Measurements from ENCODE around the gene MYO3B.
A peak's percentile ranks its signal among the peaks of the same experiment; 100 is the strongest.

The MYO3B gene

GRCh38 chr2:170498619-170499018 is 320.7 kb downstream of the MYO3B start:
- Histone ChIP-seq H3K4me3 (ENCODE audit: low read length) (no peak overlapping the region), H3K27me3 (replicated peaks; ENCODE audit: control insufficient read depth, insufficient read depth, low read length) (no peaks in the 10 kb centered on the region), H3K36me3 (ENCODE audit: control insufficient read depth, insufficient read depth, low read length, severe bottlenecking) (no peaks in the 10 kb centered on the region), H3K9me3 (ENCODE audit: control insufficient read depth, low read length) (no peaks in the 10 kb centered on the region), H3K9ac (ENCODE audit: low read length) (no peak overlapping the region), H3K4me1 (ENCODE audit: control insufficient read depth, insufficient read depth, low read length) (peaks cover 19% of the 10 kb centered on the region)
- DNase-seq (ENCODE audit: low read depth): no peak

GRCh38 chr2:170500104-170500503 is 322.2 kb downstream of the MYO3B start:
- Histone ChIP-seq H3K27me3 (replicated peaks; ENCODE audit: control insufficient read depth, insufficient read depth, low read length) (no peaks in the 10 kb centered on the region), H3K36me3 (ENCODE audit: control insufficient read depth, insufficient read depth, low read length, severe bottlenecking) (no peaks in the 10 kb centered on the region), H3K4me3 (ENCODE audit: low read length) (no peak overlapping the region), H3K9ac (ENCODE audit: low read length) (no peak overlapping the region), H3K9me3 (ENCODE audit: control insufficient read depth, low read length) (no peaks in the 10 kb centered on the region), H3K4me1 (ENCODE audit: control insufficient read depth, insufficient read depth, low read length) (peaks cover 19% of the 10 kb centered on the region)
- DNase-seq (ENCODE audit: low read depth): no peak

- no peak overlapping the region for H3K4me3 ChIP-seq (ENCODE audit: low read length)
- H3K27me3 ChIP-seq (replicated peaks; ENCODE audit: control insufficient read depth, insufficient read depth, low read length): no peaks in the 10 kb centered on the region
- no peaks in the 10 kb centered on the region for H3K9me3 ChIP-seq (ENCODE audit: control insufficient read depth, low read length)
- DNase-seq (ENCODE audit: low read depth): peak; percentile 15
- peaks cover 20% of the 10 kb centered on the region for H3K4me1 ChIP-seq (ENCODE audit: control insufficient read depth, insufficient read depth, low read length)
- no peak overlapping the region for H3K9ac ChIP-seq (ENCODE audit: low read length)
- no peaks in the 10 kb centered on the region for H3K36me3 ChIP-seq (ENCODE audit: control insufficient read depth, insufficient read depth, low read length, severe bottlenecking)
These were observed 322.8 kb downstream of the MYO3B start for GRCh38 chr2:170500770-170501169.

- Histone ChIP-seq H3K9ac (ENCODE audit: low read length) (no peak overlapping the region), H3K36me3 (ENCODE audit: control insufficient read depth, insufficient read depth, low read length, severe bottlenecking) (no peaks in the 10 kb centered on the region), H3K9me3 (ENCODE audit: control insufficient read depth, low read length) (no peaks in the 10 kb centered on the region), H3K4me3 (ENCODE audit: low read length) (no peak overlapping the region), H3K4me1 (ENCODE audit: control insufficient read depth, insufficient read depth, low read length) (peaks cover 27% of the 10 kb centered on the region), H3K27me3 (replicated peaks; ENCODE audit: control insufficient read depth, insufficient read depth, low read length) (no peaks in the 10 kb centered on the region)
- DNase-seq (ENCODE audit: low read depth): no peak
These were observed 323.6 kb downstream of the MYO3B start for GRCh38 chr2:170501421-170502043.

GRCh38 chr2:170502361-170503130 is 324.6 kb downstream of the MYO3B start:
- DNase-seq (ENCODE audit: low read depth): no peak

GRCh38 chr2:170503563-170503962 is 325.6 kb downstream of the MYO3B start:
- no peaks in the 10 kb centered on the region for H3K9me3 ChIP-seq (ENCODE audit: control insufficient read depth, low read length)
- no peaks in the 10 kb centered on the region for H3K27me3 ChIP-seq (replicated peaks; ENCODE audit: control insufficient read depth, insufficient read depth, low read length)
- H3K4me1 ChIP-seq (ENCODE audit: control insufficient read depth, insufficient read depth, low read length): peaks cover 32% of the 10 kb centered on the region
- no peaks in the 10 kb centered on the region for H3K36me3 ChIP-seq (ENCODE audit: control insufficient read depth, insufficient read depth, low read length, severe bottlenecking)
- no peak for DNase-seq (ENCODE audit: low read depth)
- H3K4me3 ChIP-seq (ENCODE audit: low read length): no peak overlapping the region
- no peak overlapping the region for H3K9ac ChIP-seq (ENCODE audit: low read length)

More at GRCh38 chr2:170502361-170503130, 324.6 kb downstream of the MYO3B start:
- peaks cover 27% of the 10 kb centered on the region for H3K4me1 ChIP-seq (ENCODE audit: control insufficient read depth, insufficient read depth, low read length)
- no peaks in the 10 kb centered on the region for H3K27me3 ChIP-seq (replicated peaks; ENCODE audit: control insufficient read depth, insufficient read depth, low read length)
- no peaks in the 10 kb centered on the region for H3K9me3 ChIP-seq (ENCODE audit: control insufficient read depth, low read length)
- H3K4me3 ChIP-seq (ENCODE audit: low read length): no peak overlapping the region
- no peaks in the 10 kb centered on the region for H3K36me3 ChIP-seq (ENCODE audit: control insufficient read depth, insufficient read depth, low read length, severe bottlenecking)
- no peak overlapping the region for H3K9ac ChIP-seq (ENCODE audit: low read length)

GRCh38 chr2:170503971-170504809 is 326.2 kb downstream of the MYO3B start:
- no peaks in the 10 kb centered on the region for H3K27me3 ChIP-seq (replicated peaks; ENCODE audit: control insufficient read depth, insufficient read depth, low read length)
- no peaks in the 10 kb centered on the region for H3K9me3 ChIP-seq (ENCODE audit: control insufficient read depth, low read length)
- no peaks in the 10 kb centered on the region for H3K36me3 ChIP-seq (ENCODE audit: control insufficient read depth, insufficient read depth, low read length, severe bottlenecking)
- H3K4me1 ChIP-seq (ENCODE audit: control insufficient read depth, insufficient read depth, low read length): peaks cover 32% of the 10 kb centered on the region
- no peak for DNase-seq (ENCODE audit: low read depth)
- H3K4me3 ChIP-seq (ENCODE audit: low read length): no peak overlapping the region
- no peak overlapping the region for H3K9ac ChIP-seq (ENCODE audit: low read length)

- H3K36me3 ChIP-seq (ENCODE audit: control insufficient read depth, insufficient read depth, low read length, severe bottlenecking): no peaks in the 10 kb centered on the region
- H3K9ac ChIP-seq (ENCODE audit: low read length): no peak overlapping the region
- no peak for DNase-seq (ENCODE audit: low read depth)
- H3K4me1 ChIP-seq (ENCODE audit: control insufficient read depth, insufficient read depth, low read length): peaks cover 32% of the 10 kb centered on the region
- H3K9me3 ChIP-seq (ENCODE audit: control insufficient read depth, low read length): no peaks in the 10 kb centered on the region
- H3K27me3 ChIP-seq (replicated peaks; ENCODE audit: control insufficient read depth, insufficient read depth, low read length): no peaks in the 10 kb centered on the region
- no peak overlapping the region for H3K4me3 ChIP-seq (ENCODE audit: low read length)
These were observed 326.8 kb downstream of the MYO3B start for GRCh38 chr2:170504810-170505145.

- Histone ChIP-seq H3K27me3 (replicated peaks; ENCODE audit: control insufficient read depth, insufficient read depth, low read length) (no peaks in the 10 kb centered on the region), H3K4me1 (ENCODE audit: control insufficient read depth, insufficient read depth, low read length) (peaks cover 26% of the 10 kb centered on the region), H3K36me3 (ENCODE audit: control insufficient read depth, insufficient read depth, low read length, severe bottlenecking) (no peaks in the 10 kb centered on the region), H3K9me3 (ENCODE audit: control insufficient read depth, low read length) (no peaks in the 10 kb centered on the region), H3K9ac (ENCODE audit: low read length) (peak overlapping the region; percentile 35), H3K4me3 (ENCODE audit: low read length) (peak overlapping the region; percentile 58)
- DNase-seq (ENCODE audit: low read depth): peak; percentile 7
These were observed 327.8 kb downstream of the MYO3B start for GRCh38 chr2:170505631-170506275.

- H3K9ac ChIP-seq (ENCODE audit: low read length): no peak overlapping the region
- no peak overlapping the region for H3K4me3 ChIP-seq (ENCODE audit: low read length)
- no peak for DNase-seq (ENCODE audit: low read depth)
- H3K9me3 ChIP-seq (ENCODE audit: control insufficient read depth, low read length): no peaks in the 10 kb centered on the region
- no peaks in the 10 kb centered on the region for H3K27me3 ChIP-seq (replicated peaks; ENCODE audit: control insufficient read depth, insufficient read depth, low read length)
- no peaks in the 10 kb centered on the region for H3K36me3 ChIP-seq (ENCODE audit: control insufficient read depth, insufficient read depth, low read length, severe bottlenecking)
- H3K4me1 ChIP-seq (ENCODE audit: control insufficient read depth, insufficient read depth, low read length): peaks cover 13% of the 10 kb centered on the region
These were observed 331.7 kb downstream of the MYO3B start for GRCh38 chr2:170509452-170510193.

Measured in adipocyte (in vitro differentiated cells).